ENCODE measurements around the gene OR6B2. TPM values are rescaled to one million over a fixed set of nuclear protein-coding genes. Genes with fewer than 3 reads are reported as not detected.

The OR6B2 gene
- total and polyA plus RNA-seq, 2 of the 4 experiments (the other 2 are of a cell fraction): not detected

- no peak overlapping the region for H2BK20ac ChIP-seq (ENCODE audit: low read depth, low read length)
- no peak overlapping the region for H3K23ac ChIP-seq (ENCODE audit: low read depth, low read length)
- no peak overlapping the region for H2AFZ ChIP-seq (replicated peaks; ENCODE audit: low read length, poor library complexity)
- no peak overlapping the region for H4K91ac ChIP-seq (ENCODE audit: insufficient read depth, low read depth, low read length)
- H3K27me3 ChIP-seq (ENCODE audit: control insufficient read depth, insufficient read depth, low read length): peaks cover 44% of the 10 kb centered on the region
- no peak overlapping the region for H3K9ac ChIP-seq (ENCODE audit: low read depth, low read length)
- H3K9me3 ChIP-seq (ENCODE audit: control insufficient read depth, insufficient read depth, low read length): no peaks in the 10 kb centered on the region
- H2BK120ac ChIP-seq (ENCODE audit: low read depth, low read length): no peak overlapping the region
- no peak overlapping the region for H3K18ac ChIP-seq (ENCODE audit: low read depth, low read length)
- H4K20me1 ChIP-seq (ENCODE audit: insufficient read depth, low read length): no peaks in the 10 kb centered on the region
- H3K4me1 ChIP-seq (ENCODE audit: control insufficient read depth, insufficient read depth, low read length): no peaks in the 10 kb centered on the region
- no TSS peak for BruUV-seq (replicated peaks)
- ChIA-PET POLR2A (ENCODE audit: unreplicated experiment) (interaction anchor here (0.6 kb wide), 1 partner anchor 503 kb away, joined by 3 read pairs; no protein-coding TSS in a partner anchor), CTCF (interaction anchor here (1.5 kb wide), 1 partner anchor 10 kb away, joined by 6 read pairs; no protein-coding TSS in a partner anchor)
- in situ Hi-C loops (cut with MboI; ENCODE audit: low sequenced_read_pairs) (no loop called here), intact Hi-C loops (cut with micrococcal nuclease) (no loop called here), dilution Hi-C loops (cut with HindIII; ENCODE audit: low sequenced_read_pairs, unreplicated experiment) (no loop called here)
- DNase-seq (no peak), ATAC-seq (ENCODE audit: low read depth) (no peak)
- H3K9me1 ChIP-seq (ENCODE audit: insufficient read depth, low read length): no peaks in the 10 kb centered on the region
- H3K4me3 ChIP-seq (ENCODE audit: insufficient read depth, low read depth, low read length): no peak overlapping the region
- no peak overlapping the region for H4K8ac ChIP-seq (ENCODE audit: low read depth in 2 of 2, low read length in 2 of 2)
- no peak overlapping the region for H4K5ac ChIP-seq (ENCODE audit: low read depth, low read length)
- H3K4me2 ChIP-seq (ENCODE audit: low read depth, low read length): no peak overlapping the region
- no peak overlapping the region for H2AK9ac ChIP-seq (replicated peaks; ENCODE audit: low read depth, low read length, poor library complexity)
- no peak overlapping the region for H2BK15ac ChIP-seq (ENCODE audit: low read depth, low read length)
- no peak overlapping the region for H2AK5ac ChIP-seq (ENCODE audit: low read depth, low read length)
- 67% methylated on average over 3 of the region's 4 CpGs; no CpG with 5 or more reads in 1 of the 2 experiments for WGBS, 2 experiments (ENCODE audit: extremely low coverage in 2 of 2, insufficient read length in 1 of 2)
- H3K36me3 ChIP-seq (ENCODE audit: control insufficient read depth, insufficient read depth, low read length): no peaks in the 10 kb centered on the region
- H2BK5ac ChIP-seq (ENCODE audit: low read depth, low read length, poor library complexity, severe bottlenecking): no peak overlapping the region
- no peak overlapping the region for H3K56ac ChIP-seq (ENCODE audit: extremely low read depth, insufficient read depth, low read length)
- H3K79me1 ChIP-seq (ENCODE audit: low read depth in 1 of 2, low read length in 2 of 2): no peaks in the 10 kb centered on the region
- no peak overlapping the region for H3K27ac ChIP-seq (ENCODE audit: insufficient read depth, low read length)
- TF ChIP-seq MAZ (IDR thresholded peaks at IDR 0.05; ENCODE audit: borderline replicate concordance, low read depth, low read length): no peak
- TF ChIP-seq RCOR1 (IDR thresholded peaks at IDR 0.05; ENCODE audit: insufficient replicate concordance, low read length): no peak
- TF ChIP-seq RFX5 (IDR thresholded peaks at IDR 0.05; ENCODE audit: low read depth, low read length): no peak
- TF ChIP-seq CTCF (conservative IDR thresholded peaks at IDR 0.05; ENCODE audit: low read depth, low read length): no peak
- no peak for TF ChIP-seq MAFK (IDR thresholded peaks at IDR 0.05; ENCODE audit: low read depth, low read length)
- TF ChIP-seq BHLHE40 (IDR thresholded peaks at IDR 0.05; ENCODE audit: low read depth, low read length): no peak
- no peak for TF ChIP-seq SMC3 (IDR thresholded peaks at IDR 0.05; ENCODE audit: low read depth, low read length)
- TF ChIP-seq CEBPB (IDR thresholded peaks at IDR 0.05; ENCODE audit: low read depth, low read length): no peak
- no peak for TF ChIP-seq USF2 (IDR thresholded peaks at IDR 0.05; ENCODE audit: low read depth, low read length)
- H3K14ac ChIP-seq (replicated peaks; ENCODE audit: low read depth, low read length): no peak overlapping the region
- no peak overlapping the region for H3K4ac ChIP-seq (ENCODE audit: low read depth, low read length)
These were observed 21.5 kb upstream of the OR6B2 start for GRCh38 chr2:240051697-240052096.
